Choroid plexus epithelial cell (primary cell): ENCODE data around the gene NLN.
"Not testable (repeated sequence)": the region's sequence is repeated elsewhere in the genome, so short reads cannot be mapped to it uniquely, and the experiment has no call there.

ENCODE experiments used
- DNase-seq: peaks from one replicate; pipeline ENCODE4 v3.0.0-alpha.2; 2010; ENCODE audit warnings: low read depth
- H3K4me3 ChIP-seq: 2 replicates; pipeline ENCODE4 v1.5.1; 2011; ENCODE audit warnings: low read depth, mild to moderate bottlenecking, control low read depth, low read length, moderate library complexity
- TF ChIP-seq, protein P1 (sequence below): conservative IDR thresholded peaks from 2 replicates; pipeline ENCODE4 v1.5.1; 2011; ENCODE audit warnings: low read depth, mild to moderate bottlenecking, control low read depth, inconsistent platforms, low read length, moderate library complexity

Gene NLN

DNA sequence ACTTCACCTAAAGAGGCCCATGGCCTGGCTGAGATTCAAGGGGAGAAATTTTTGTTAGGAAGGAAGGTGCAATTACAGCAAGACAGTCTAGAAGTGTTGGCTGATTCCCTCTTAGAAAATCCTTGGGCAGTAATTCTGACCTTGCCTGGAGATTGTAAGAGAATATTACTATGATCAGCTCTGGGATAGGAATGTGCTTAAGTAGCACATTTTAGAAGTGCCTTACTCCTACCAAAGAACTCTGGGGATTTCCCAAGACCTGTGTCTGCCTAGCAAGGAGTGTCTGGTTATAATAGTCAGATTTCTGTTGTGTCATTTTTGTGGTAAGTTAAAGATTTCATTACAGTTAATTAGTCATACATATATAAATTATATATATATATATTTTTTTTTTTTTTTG is 52.3 kb downstream of the NLN start:
- H3K4me3 ChIP-seq, result no peak overlapping the region
- TF ChIP-seq, protein P1, sequence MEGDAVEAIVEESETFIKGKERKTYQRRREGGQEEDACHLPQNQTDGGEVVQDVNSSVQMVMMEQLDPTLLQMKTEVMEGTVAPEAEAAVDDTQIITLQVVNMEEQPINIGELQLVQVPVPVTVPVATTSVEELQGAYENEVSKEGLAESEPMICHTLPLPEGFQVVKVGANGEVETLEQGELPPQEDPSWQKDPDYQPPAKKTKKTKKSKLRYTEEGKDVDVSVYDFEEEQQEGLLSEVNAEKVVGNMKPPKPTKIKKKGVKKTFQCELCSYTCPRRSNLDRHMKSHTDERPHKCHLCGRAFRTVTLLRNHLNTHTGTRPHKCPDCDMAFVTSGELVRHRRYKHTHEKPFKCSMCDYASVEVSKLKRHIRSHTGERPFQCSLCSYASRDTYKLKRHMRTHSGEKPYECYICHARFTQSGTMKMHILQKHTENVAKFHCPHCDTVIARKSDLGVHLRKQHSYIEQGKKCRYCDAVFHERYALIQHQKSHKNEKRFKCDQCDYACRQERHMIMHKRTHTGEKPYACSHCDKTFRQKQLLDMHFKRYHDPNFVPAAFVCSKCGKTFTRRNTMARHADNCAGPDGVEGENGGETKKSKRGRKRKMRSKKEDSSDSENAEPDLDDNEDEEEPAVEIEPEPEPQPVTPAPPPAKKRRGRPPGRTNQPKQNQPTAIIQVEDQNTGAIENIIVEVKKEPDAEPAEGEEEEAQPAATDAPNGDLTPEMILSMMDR, result no peak
- DNase-seq, result peak; percentile 95

DNA sequence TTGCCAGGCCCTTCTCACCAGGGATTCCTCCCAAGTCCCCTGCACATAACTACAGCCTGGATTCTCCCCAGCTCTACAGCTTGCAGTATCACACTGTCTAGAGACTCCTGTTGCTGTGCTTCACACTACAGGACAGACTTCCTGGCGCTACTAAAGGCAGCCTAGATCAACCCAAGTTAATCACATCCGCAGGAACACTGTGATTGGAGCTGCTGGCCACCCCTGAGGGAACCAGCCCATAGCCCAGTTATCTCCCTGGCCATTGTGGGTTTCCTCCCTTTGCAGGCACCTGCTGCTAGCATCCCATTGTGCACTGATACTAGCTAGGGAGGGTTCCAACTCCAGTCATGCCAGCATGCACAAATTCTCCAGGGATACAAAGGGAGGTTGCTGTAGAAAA is 53.5 kb downstream of the NLN start:
- TF ChIP-seq, protein P1, result no peak
- no peak for DNase-seq
- H3K4me3 ChIP-seq, result no peak overlapping the region

DNA sequence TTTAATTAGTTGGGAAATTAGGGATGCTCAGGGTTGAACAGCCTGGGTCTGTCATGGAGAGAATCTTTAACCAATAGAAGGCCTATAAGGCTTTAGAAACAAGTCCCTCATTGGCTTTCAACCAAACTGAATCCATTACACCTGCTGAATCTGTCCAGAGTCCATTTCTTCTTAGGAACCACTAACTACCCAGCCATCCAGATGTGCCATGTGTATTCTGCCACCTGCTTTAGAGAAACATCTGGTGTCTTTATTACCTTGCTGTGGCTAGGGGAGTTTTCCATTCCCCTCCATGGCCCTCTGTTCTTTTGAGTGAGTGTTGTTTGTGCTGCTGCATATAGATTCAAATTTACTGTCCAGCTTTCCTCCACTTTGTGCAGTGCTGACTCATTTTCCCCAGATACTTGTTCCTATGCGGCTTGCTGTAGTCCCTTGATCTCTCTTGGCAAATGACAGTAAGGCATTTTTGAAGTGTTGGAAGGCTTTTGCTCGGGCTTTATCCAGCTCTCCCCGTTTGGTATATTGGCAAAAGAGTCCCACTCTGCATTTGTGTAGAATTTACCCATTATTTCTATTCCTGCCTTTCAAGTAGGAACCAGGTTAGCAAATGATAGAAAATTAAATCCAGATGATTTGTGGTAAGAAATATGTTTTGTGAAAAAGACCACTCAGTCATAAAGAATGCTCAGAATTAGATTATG is 54.6 kb downstream of the NLN start:
- no peak for DNase-seq
- no peak overlapping the region for H3K4me3 ChIP-seq
- TF ChIP-seq, protein P1, result no peak

DNA sequence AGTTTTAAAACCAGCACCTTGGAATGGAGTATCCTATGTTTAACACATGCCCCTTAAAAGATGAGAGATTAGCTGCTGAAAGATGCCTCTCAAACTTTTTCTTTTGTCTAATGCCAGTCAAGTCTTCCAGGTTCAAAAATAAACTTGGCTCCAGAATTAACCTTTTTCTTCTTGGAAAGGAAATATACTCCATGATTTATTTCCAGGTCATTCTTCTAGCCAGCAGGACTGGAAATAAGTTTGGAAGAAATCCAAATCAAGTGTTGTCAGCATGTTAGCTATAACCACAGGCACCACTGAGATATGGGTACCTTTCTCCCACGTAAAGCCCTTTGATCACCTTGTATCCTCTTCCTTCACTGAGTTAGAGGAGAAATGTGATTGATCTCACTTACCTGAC is 56.1 kb downstream of the NLN start:
- TF ChIP-seq, protein P1, result no peak
- H3K4me3 ChIP-seq, result no peak overlapping the region
- DNase-seq, result no peak

DNA sequence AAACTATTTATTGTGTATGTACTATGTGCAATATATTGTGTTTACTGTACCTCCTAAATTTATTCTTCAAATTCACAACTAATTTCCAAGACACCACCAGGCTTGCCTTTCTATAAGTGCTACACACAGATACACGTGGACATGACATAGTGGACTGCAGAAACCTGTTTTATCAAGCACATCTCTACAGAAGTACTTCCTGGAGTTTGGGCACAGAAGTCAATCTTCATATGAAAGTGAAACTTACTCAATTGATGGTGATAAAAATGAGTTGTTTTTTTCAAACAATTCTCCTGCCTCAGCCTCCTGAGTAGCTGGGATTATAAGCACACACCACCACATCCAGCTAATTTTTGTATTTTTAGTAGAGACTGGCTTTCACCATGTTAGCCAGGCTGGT is 57.6 kb downstream of the NLN start:
- DNase-seq, result no peak
- H3K4me3 ChIP-seq, result no peak overlapping the region
- TF ChIP-seq, protein P1, result no peak

DNA sequence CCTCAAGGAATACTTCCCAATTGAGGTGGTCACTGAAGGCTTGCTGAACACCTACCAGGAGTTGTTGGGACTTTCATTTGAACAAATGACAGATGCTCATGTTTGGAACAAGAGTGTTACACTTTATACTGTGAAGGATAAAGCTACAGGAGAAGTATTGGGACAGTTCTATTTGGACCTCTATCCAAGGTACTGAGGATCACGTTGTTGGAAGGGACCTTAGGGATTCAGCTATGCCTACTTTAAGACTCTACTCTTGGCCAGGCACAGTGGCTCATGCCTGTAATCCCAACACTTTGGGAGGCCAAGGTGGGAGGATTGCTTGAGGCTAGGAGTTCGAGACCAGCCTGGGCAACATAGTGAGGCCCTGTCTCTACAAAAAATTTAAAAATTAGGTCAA is 66.3 kb downstream of the NLN start:
- not testable (repeated sequence) for DNase-seq, H3K4me3 ChIP-seq

DNA sequence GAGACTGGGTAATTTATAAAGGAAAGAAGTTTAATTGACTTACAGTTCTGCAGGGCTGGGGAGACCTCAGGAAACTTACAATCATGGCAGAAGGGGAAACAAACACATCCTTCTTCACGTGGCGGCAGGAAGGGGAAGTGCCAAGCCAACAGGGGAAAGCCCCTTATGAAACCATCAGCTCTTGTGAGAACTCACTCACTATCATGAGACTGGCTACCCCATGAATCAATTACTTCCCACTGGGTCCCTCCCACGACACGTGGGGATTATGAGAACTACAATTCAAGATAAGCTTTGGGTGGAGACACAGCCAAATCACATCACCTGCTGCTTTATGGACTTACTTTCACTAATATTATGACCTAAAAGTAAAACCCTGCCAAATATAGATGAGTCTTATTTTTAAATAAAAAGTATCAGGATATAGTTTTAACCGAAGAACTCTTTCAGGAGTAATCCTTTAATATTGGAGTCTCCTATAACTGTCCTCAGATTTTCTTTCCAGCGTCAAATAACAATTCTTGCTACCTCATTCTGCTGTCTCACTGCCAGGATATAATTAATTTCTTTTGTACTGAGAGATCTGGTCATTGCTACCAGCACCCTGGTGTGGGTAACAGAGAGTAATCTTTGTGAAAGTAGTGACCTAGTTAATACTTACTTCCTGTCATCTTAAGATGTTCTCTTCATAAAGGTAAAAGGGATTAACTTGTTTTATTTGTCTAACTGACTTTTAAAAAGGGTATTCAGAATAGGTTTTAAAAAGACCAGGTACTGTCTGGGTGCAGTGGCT is 68.6 kb downstream of the NLN start:
- TF ChIP-seq, protein P1, result no peak
- peak; percentile 26 for DNase-seq

More for the DNA sequence above, 68.6 kb downstream of the NLN start:
- H3K4me3 ChIP-seq, result no peak overlapping the region
